SK-N-SH (cell line): ENCODE results near the gene EPB41L4A. TPM values are rescaled to one million over a fixed set of nuclear protein-coding genes. Genes with fewer than 3 reads are reported as not detected.

Source experiments
- CTCF ChIA-PET: fragments of 300-600, 350-600 bp; formaldehyde crosslinking; extraction: SDS; loops from one replicate; lab custom pipeline; 2021; lab: Yijun Ruan, JAX
- POLR2A ChIA-PET: fragments of 350-600 bp; sonication (Branson Sonifier 250); formaldehyde crosslinking; extraction: SDS; loops from one replicate; lab custom pipeline; 2020; ENCODE audit warnings: antibody characterized with exemption, inconsistent platforms; lab: Yijun Ruan, JAX
- DNase-seq: peaks from one replicate; pipeline ENCODE4 v3.0.0; 2012
- H2AFZ ChIP-seq: fragments of 200-600 bp; sonication (generic); 2 replicates; pipeline ENCODE4 v1.8.1; 2016; ENCODE audit warnings: antibody characterized with exemption, mild to moderate bottlenecking, low read depth
- H3F3A ChIP-seq: fragments of 200-600 bp; sonication (generic); replicated peaks from 2 replicates; pipeline ENCODE3; 2016; ENCODE audit warnings: antibody characterized with exemption, mild to moderate bottlenecking; ENCODE audit not compliant: insufficient read depth
- H3K27ac ChIP-seq, 2 experiments: fragments of 200-500 bp in 1 of 2; fragments of 200-600 bp in 1 of 2; sonication (Bioruptor generic) in 1 of 2; sonication (generic), shearing (Covaris generic) in 1 of 2; 2 replicates each; pipeline versions ENCODE4 v1.5.1 to v1.6.1; 2014 to 2016; ENCODE audit warnings: low read depth in 2 of 2, inconsistent platforms in 1 of 2, low read length in 1 of 2, mild to moderate bottlenecking in 1 of 2, mixed read lengths in 1 of 2
- H3K27me3 ChIP-seq: fragments of 200-600 bp; sonication (generic), shearing (Covaris generic); 2 replicates; pipeline ENCODE4 v1.6.1; 2016; ENCODE audit warnings: mixed run types; ENCODE audit not compliant: insufficient read depth
- H3K36me3 ChIP-seq, 2 experiments: fragments of 200-500 bp in 1 of 2; fragments of 200-600 bp in 1 of 2; sonication (Bioruptor generic) in 1 of 2; sonication (generic) in 1 of 2; replicated peaks in 1 of 2; 2 replicates each; pipeline versions ENCODE3 to v1.5.1; 2014 to 2016; ENCODE audit warnings: low read length in 1 of 2, mild to moderate bottlenecking in 1 of 2; ENCODE audit not compliant: insufficient read depth in 2 of 2, control insufficient read depth in 1 of 2
- H3K4me1 ChIP-seq, 2 experiments: fragments of 200-500 bp in 1 of 2; fragments of 200-600 bp in 1 of 2; sonication (Bioruptor generic) in 1 of 2; sonication (generic), shearing (Covaris generic) in 1 of 2; 2 replicates each; pipeline versions ENCODE4 v1.5.1 to v1.6.1; 2014 to 2016; ENCODE audit warnings: low read depth in 1 of 2, low read length in 1 of 2, mixed run types in 1 of 2; ENCODE audit not compliant: insufficient read depth in 2 of 2, control insufficient read depth in 1 of 2
- H3K4me2 ChIP-seq: fragments of 200-600 bp; sonication (generic), shearing (Covaris generic); 2 replicates; pipeline ENCODE4 v1.6.1; 2017; ENCODE audit warnings: mixed run types
- H3K4me3 ChIP-seq, 2 experiments: fragments of 200-500 bp in 1 of 2; fragments of 200-600 bp in 1 of 2; sonication (Bioruptor generic) in 1 of 2; sonication (generic), shearing (Covaris generic) in 1 of 2; 2 replicates each; pipeline versions ENCODE4 v1.5.1 to v1.8.1; 2014 to 2016; ENCODE audit warnings: low read depth in 2 of 2, inconsistent platforms in 1 of 2, low read length in 1 of 2, mild to moderate bottlenecking in 1 of 2, mixed read lengths in 1 of 2, moderate library complexity in 1 of 2
- H3K79me2 ChIP-seq: fragments of 200-600 bp; sonication (generic); 2 replicates; pipeline ENCODE4 v1.8.1; 2017; ENCODE audit warnings: mild to moderate bottlenecking; ENCODE audit not compliant: insufficient read depth
- H3K9ac ChIP-seq: fragments of 200-600 bp; sonication (generic); 2 replicates; pipeline ENCODE4 v1.6.1; 2017; ENCODE audit warnings: mixed run types
- H3K9me2 ChIP-seq: fragments of 200-600 bp; sonication (generic); 2 replicates; pipeline ENCODE4 v1.6.1; 2017; ENCODE audit warnings: mixed run types
- H3K9me3 ChIP-seq: fragments of 200-600 bp; sonication (generic); 2 replicates; pipeline ENCODE4 v1.6.1; 2017; ENCODE audit warnings: mixed run types, mild to moderate bottlenecking, moderate library complexity
- H4K20me1 ChIP-seq: fragments of 200-600 bp; sonication (generic); 2 replicates; pipeline ENCODE4 v1.6.1; 2017; ENCODE audit warnings: mild to moderate bottlenecking, mixed run types; ENCODE audit not compliant: insufficient read depth
- ELF1 ChIP-seq: IDR thresholded peaks from 2 replicates; pipeline ENCODE4 v1.4.0; 2012
- EZH2phosphoT487 ChIP-seq: fragments of 200-600 bp; sonication (generic); IDR thresholded peaks from 2 replicates; pipeline ENCODE4 v1.6.1; 2017; ENCODE audit warnings: low read depth, mixed run types, mild to moderate bottlenecking, antibody characterized with exemption, moderate library complexity, borderline replicate concordance
- GABPA ChIP-seq: IDR thresholded peaks from 2 replicates; pipeline ENCODE4 v1.4.0; 2012; ENCODE audit warnings: low read depth, mild to moderate bottlenecking
- MEF2A ChIP-seq: IDR thresholded peaks from 2 replicates; pipeline ENCODE4 v1.4.0; 2012; ENCODE audit warnings: low read depth, borderline replicate concordance
- MXI1 ChIP-seq: IDR thresholded peaks from 2 replicates; pipeline ENCODE4 v1.6.1; 2012; ENCODE audit warnings: mild to moderate bottlenecking, low read depth, low read length, improper control_type of control experiment
- NFIC ChIP-seq: IDR thresholded peaks from 2 replicates; pipeline ENCODE4 v1.4.0; 2012; ENCODE audit warnings: borderline replicate concordance
- PBX3 ChIP-seq: IDR thresholded peaks from 2 replicates; pipeline ENCODE4; 2012
- RCOR1 ChIP-seq: fragments of 150-350 bp; IDR thresholded peaks from 2 replicates; pipeline ENCODE4 v1.6.1; 2017; ENCODE audit warnings: antibody characterized with exemption, low read length
- SMC3 ChIP-seq: IDR thresholded peaks from 2 replicates; pipeline ENCODE4 v1.6.1; 2012; ENCODE audit warnings: low read depth, low read length, improper control_type of control experiment
- TCF12 ChIP-seq: IDR thresholded peaks from 2 replicates; pipeline ENCODE4 v1.4.0; 2012
- USF1 ChIP-seq: IDR thresholded peaks from 2 replicates; pipeline ENCODE4 v1.4.0; 2012; ENCODE audit warnings: low read depth, borderline replicate concordance
- YY1 ChIP-seq: IDR thresholded peaks from 2 replicates; pipeline ENCODE4 v1.4.0; 2012; ENCODE audit warnings: low read depth, mild to moderate bottlenecking
- WGBS: methylation state at CpG from one replicate; pipeline ENCODE4 v1.1.6; 2017; ENCODE audit warnings: low lambda C conversion rate; 5-methylcytosine and 5-hydroxymethylcytosine counted together
- polyA plus RNA-seq, 3 experiments: library from polyadenylated mRNA; depleted of rRNA; stranded (reverse); fragments of >200 nt; gene quantifications; 2 replicates each; pipeline ENCODE4 v1.2.3, GENCODE V29; 2012
- TF ChIP-seq, protein P1 (sequence below): IDR thresholded peaks from 2 replicates; pipeline ENCODE4 v1.4.0; 2012; ENCODE audit warnings: low read depth, borderline replicate concordance
- TF ChIP-seq, protein P2 (sequence below): fragments of 150-350 bp; IDR thresholded peaks from 2 replicates; pipeline ENCODE4 v1.6.1; 2017; ENCODE audit warnings: antibody characterized with exemption, low read length, low read depth, borderline replicate concordance
- TF ChIP-seq, protein P3 (sequence below): IDR thresholded peaks from 2 replicates; pipeline ENCODE4 v1.4.0; 2012; ENCODE audit warnings: low read depth
- TF ChIP-seq, protein P4 (sequence below): IDR thresholded peaks from 2 replicates; pipeline ENCODE4 v1.6.1; 2012; ENCODE audit warnings: mild to moderate bottlenecking, low read depth, low read length, moderate library complexity

The EPB41L4A gene
- polyA plus RNA-seq, 1 of the 3 experiments (the other 2 are of a cell fraction), result 0.07 TPM

DNA sequence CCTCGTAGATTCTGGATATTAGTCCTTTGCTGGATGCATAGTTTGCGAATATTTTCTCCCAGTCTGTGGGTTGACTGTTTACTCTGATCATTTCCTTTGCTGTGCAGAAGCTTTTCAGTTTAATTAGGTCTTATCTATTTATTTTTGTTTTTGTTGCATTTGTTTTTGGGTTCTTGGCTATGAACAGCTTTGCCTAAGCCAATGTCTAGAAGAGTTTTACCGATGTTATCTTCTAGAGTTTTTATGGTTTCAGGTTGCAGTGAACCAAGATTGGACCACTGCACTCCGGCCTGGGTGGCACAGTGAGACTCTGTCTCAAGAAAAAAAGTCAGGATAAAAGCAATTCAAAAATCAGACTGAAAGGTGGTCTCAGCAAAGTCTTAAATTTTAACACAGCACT lies 188.5 kb downstream of the EPB41L4A start (continued):
- TF ChIP-seq, protein P1, sequence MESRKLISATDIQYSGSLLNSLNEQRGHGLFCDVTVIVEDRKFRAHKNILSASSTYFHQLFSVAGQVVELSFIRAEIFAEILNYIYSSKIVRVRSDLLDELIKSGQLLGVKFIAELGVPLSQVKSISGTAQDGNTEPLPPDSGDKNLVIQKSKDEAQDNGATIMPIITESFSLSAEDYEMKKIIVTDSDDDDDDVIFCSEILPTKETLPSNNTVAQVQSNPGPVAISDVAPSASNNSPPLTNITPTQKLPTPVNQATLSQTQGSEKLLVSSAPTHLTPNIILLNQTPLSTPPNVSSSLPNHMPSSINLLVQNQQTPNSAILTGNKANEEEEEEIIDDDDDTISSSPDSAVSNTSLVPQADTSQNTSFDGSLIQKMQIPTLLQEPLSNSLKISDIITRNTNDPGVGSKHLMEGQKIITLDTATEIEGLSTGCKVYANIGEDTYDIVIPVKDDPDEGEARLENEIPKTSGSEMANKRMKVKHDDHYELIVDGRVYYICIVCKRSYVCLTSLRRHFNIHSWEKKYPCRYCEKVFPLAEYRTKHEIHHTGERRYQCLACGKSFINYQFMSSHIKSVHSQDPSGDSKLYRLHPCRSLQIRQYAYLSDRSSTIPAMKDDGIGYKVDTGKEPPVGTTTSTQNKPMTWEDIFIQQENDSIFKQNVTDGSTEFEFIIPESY, result no peak
- no peak for TF ChIP-seq RCOR1
- TF ChIP-seq TCF12, result no peak
- no peak for TF ChIP-seq MEF2A

GRCh38 chr5:112228667-112229066 lies 190.4 kb downstream of the EPB41L4A start:
- POLR2A ChIA-PET, result no interaction called here
- CTCF ChIA-PET, result interaction anchor here (1.0 to 1.7 kb wide), 4 partner anchors 12 to 192 kb away, joined by 3 to 4 read pairs (median 3); no protein-coding TSS in a partner anchor
- no peaks in the 10 kb centered on the region for H3K79me2 ChIP-seq
- WGBS, result 8% methylated on average over 2 of the region's 2 CpGs
- DNase-seq, result no peak
- H3K4me3 ChIP-seq, result no peak overlapping the region
- no peaks in the 10 kb centered on the region for H4K20me1 ChIP-seq
- no peak overlapping the region for H3K9ac ChIP-seq
- H2AFZ ChIP-seq, result no peak overlapping the region
- H3K36me3 ChIP-seq, result no peaks in the 10 kb centered on the region
- H3F3A ChIP-seq, result no peaks in the 10 kb centered on the region
- no peaks in the 10 kb centered on the region for H3K27me3 ChIP-seq
- TF ChIP-seq SMC3 (no peak), NFIC (peak; percentile 51; the same call in 1 of the 2 replicates), PBX3 (0 out of 2 replicates have a peak, but pooled peaks have one; percentile 6), ELF1 (peak; percentile 23; the same call in 1 of the 2 replicates), USF1 (no peak)
- no peak overlapping the region; a peak in 1 of 4 replicates for H3K27ac ChIP-seq
- no peaks in the 10 kb centered on the region for H3K9me3 ChIP-seq
- H3K4me1 ChIP-seq, result peaks cover 0 to 9% of the 10 kb centered on the region in 2 experiments; a peak in 2 of 4 replicates
- H3K9me2 ChIP-seq, result no peaks in the 10 kb centered on the region
- peak overlapping the region; percentile 30; the same call in 1 of the 2 replicates for H3K4me2 ChIP-seq

DNA sequence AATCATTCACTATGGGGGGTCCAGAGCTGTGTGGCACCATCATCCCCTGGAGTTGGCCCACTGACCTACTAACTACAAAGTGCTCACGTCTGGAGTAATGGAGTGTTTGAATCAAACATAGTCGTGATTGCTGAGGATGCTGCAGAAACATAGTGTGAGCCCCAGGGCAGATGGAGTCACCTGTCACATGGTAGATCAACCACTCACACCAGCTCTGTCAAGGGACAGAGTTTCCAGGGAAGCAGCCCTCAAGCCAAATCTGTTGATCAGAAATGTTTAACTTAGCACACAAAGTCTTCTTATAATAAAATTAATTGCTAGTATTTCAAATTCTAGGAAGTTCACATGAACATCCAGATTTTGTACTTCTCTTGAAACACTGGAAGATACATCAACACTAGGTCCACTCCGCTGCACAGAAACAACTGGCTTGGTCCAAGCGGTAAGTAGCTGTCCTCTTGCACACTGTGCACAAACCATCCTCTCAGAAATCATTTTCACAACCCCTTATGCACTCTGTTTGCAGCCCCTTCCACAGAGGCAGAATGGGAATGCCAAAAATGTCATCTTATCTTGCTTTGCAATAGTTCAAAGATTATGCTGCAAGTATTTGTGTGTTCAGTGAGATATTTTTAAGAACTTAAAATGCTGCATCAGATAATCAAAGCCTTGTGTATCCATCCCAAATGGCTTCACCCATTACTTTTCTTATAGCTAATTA lies 191.0 kb downstream of the EPB41L4A start:
- Histone ChIP-seq H3K9me3 (no peaks in the 10 kb centered on the region), H3K79me2 (no peaks in the 10 kb centered on the region), H3K4me3 (no peak overlapping the region), H2AFZ (no peak overlapping the region), H3K4me1 (peaks cover 0 to 9% of the 10 kb centered on the region in 2 experiments; a peak in 2 of 4 replicates), H3K27ac (peak overlapping the region in 1 of 2 experiments; percentile 16; a peak in 1 of 4 replicates), H3K9me2 (no peaks in the 10 kb centered on the region), H3K36me3 (no peaks in the 10 kb centered on the region), H3F3A (no peaks in the 10 kb centered on the region), H4K20me1 (no peaks in the 10 kb centered on the region), H3K27me3 (no peaks in the 10 kb centered on the region; the same call in 1 of the 2 replicates), H3K9ac (no peak overlapping the region), H3K4me2 (peak overlapping the region; percentile 30; the same call in 1 of the 2 replicates)
- POLR2A ChIA-PET, result no interaction called here
- CTCF ChIA-PET, result interaction anchor here (1.0 to 1.7 kb wide), 4 partner anchors 11 to 192 kb away, joined by 3 to 4 read pairs (median 3); no protein-coding TSS in a partner anchor
- DNase-seq, result no peak
- 68% methylated on average over 4 of the region's 4 CpGs for WGBS
- TF ChIP-seq YY1, result no peak
- TF ChIP-seq, protein P2, sequence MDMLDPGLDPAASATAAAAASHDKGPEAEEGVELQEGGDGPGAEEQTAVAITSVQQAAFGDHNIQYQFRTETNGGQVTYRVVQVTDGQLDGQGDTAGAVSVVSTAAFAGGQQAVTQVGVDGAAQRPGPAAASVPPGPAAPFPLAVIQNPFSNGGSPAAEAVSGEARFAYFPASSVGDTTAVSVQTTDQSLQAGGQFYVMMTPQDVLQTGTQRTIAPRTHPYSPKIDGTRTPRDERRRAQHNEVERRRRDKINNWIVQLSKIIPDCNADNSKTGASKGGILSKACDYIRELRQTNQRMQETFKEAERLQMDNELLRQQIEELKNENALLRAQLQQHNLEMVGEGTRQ, result no peak
- no peak for TF ChIP-seq EZH2phosphoT487
- TF ChIP-seq, protein P3, sequence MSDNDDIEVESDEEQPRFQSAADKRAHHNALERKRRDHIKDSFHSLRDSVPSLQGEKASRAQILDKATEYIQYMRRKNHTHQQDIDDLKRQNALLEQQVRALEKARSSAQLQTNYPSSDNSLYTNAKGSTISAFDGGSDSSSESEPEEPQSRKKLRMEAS, result no peak
- no peak for TF ChIP-seq ELF1
- TF ChIP-seq, protein P4, sequence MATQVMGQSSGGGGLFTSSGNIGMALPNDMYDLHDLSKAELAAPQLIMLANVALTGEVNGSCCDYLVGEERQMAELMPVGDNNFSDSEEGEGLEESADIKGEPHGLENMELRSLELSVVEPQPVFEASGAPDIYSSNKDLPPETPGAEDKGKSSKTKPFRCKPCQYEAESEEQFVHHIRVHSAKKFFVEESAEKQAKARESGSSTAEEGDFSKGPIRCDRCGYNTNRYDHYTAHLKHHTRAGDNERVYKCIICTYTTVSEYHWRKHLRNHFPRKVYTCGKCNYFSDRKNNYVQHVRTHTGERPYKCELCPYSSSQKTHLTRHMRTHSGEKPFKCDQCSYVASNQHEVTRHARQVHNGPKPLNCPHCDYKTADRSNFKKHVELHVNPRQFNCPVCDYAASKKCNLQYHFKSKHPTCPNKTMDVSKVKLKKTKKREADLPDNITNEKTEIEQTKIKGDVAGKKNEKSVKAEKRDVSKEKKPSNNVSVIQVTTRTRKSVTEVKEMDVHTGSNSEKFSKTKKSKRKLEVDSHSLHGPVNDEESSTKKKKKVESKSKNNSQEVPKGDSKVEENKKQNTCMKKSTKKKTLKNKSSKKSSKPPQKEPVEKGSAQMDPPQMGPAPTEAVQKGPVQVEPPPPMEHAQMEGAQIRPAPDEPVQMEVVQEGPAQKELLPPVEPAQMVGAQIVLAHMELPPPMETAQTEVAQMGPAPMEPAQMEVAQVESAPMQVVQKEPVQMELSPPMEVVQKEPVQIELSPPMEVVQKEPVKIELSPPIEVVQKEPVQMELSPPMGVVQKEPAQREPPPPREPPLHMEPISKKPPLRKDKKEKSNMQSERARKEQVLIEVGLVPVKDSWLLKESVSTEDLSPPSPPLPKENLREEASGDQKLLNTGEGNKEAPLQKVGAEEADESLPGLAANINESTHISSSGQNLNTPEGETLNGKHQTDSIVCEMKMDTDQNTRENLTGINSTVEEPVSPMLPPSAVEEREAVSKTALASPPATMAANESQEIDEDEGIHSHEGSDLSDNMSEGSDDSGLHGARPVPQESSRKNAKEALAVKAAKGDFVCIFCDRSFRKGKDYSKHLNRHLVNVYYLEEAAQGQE, result no peak
- no peak for TF ChIP-seq MXI1
- TF ChIP-seq GABPA, result no peak
- TF ChIP-seq RCOR1, result no peak
